HG03175 (cell line): ENCODE measurements around the gene CDH4.

Experiments
- ATAC-seq: cut with Tn5 transposase; IDR thresholded peaks from one replicate; pipeline ENCODE4 v1.9.1; 2021; ENCODE audit warnings: mild to moderate bottlenecking, moderate library complexity; ENCODE audit not compliant: unreplicated experiment

The CDH4 gene

DNA sequence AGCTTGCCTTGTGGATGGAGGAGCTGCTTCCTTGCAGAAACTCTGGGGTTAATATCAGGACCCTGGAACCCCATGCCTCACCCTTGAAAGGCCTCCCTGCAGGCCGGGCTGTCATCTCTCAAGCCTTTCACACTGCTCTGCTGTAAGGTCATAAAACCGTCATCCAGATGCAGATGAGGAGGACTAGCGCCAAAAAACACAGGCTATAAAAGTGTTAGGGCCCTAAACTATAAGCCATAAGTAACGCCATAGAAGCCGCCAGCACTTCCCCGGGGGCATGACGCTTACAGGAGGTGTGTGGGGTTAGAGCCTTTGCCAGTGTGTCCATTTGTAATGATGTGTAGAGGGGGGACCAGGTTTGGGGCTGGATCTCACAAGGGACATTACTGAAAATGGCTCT, 47.6 kb downstream of the CDH4 start:
- no peak for ATAC-seq

DNA sequence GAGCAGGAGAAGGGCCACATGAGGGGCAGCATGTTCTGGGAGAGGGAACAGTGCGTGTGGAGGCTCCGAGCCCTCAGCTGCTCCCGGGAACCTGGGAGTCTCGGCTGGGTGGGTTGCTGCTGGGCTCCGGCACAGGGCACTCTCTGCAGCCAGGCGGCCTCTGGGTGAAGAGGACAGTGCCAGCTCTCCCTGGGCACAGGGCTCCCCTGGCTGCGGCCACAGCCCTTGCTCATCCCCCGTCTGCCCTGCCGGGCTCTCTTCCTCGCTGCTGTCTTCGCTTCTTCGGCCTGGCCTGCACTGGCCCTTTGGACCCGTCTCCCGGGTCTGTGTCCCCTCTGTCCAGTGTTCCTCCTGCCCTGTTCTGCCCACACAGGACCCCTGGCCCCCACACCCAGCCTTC, 48.2 kb downstream of the CDH4 start:
- no peak for ATAC-seq

DNA sequence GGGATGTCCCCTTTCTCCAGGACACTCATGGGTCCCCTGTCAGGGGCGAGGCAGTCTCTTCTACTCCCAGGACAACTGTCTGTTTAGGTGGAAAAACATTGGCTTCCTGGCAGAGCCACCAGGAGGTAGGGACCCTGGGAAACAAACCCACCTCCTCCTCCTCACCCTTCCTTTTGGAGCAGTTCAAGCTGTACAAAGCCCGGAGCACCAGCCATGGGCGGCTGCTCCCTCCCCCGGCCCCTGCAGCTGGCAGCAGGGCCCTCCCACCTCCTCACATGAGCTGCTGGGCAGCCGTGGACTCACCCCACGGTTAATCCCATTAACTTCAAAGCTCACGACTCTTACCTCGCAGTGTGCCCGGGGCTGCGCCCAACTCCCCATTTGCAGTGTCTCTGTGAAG, 48.6 kb downstream of the CDH4 start:
- ATAC-seq, result no peak

DNA sequence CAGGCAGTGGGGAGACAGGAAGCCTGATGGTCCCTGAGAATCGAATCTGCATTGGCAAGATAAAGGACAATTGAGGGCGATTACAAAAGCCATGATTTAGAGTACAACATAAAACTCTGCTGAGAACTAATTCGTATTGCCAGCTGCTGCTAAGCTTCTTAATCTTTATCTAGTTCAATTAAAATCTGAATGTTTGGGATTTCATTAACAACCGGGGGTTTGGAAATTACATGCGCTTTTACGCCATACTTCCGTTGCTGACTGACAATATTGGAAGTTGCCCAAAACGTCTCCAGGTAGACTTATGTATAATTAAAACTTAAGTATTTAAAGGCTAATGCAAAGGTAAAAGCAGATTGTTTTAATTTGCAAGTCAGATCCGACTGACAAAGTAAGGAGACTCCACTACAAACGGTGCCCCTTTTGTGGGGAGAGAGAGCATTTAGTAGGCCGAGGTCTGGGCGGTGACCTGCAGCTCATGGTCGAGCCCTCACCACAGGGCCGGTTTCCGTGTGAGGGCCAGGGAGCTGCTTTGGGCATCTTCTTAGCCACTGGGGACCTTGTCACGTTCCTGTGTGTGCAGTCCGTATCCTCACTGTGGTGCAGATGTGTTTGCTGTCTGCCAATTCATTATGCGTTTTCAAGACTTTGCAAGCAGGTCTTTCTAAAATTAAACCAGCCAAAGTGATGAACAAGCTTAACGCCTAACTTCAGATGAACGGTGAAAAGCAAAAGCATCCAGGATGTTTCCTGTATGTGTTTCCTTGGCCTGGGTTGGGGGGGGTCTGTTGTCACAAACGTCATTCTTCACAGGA, 49.9 kb downstream of the CDH4 start:
- no peak for ATAC-seq

DNA sequence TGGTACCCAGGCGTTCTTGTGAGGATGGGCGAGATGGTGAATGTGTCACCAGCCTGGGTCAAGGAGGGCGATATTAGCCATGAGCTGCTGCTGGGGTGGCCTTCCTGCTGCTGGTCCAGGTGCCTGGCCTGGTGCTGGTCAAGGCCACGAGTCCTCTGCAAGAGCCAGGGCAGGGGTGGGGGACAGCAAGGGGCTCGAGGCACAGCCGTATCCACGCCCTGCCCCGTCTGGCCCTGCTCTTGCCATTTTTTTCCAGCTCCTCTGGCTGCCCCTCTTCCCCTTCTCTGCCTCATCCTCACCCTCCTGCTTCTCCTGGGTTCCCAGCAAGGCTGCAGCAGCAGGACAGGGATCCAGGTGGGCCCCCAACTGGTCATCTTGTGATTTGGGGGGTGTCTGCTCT, 51.2 kb downstream of the CDH4 start:
- no peak for ATAC-seq

DNA sequence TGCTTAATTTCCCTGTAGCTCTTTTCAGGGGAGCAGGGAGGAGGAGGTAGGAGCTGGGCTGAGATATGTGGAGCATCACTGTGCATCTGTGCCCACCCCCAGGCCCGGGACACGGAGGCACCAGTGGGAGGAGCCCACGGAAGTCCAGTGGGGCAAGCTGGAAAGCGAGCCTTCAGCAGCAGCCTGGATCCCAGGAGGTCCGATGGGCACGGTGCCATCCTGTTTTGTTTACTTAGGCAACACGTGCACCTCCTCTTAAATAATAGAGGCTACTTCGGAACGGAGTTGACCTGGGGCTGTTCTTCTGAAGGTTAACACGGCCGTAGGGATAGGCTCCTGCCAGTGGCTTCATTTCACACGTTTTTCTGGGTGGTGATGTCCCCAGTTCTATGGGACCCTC, 51.6 kb downstream of the CDH4 start:
- no peak for ATAC-seq

DNA sequence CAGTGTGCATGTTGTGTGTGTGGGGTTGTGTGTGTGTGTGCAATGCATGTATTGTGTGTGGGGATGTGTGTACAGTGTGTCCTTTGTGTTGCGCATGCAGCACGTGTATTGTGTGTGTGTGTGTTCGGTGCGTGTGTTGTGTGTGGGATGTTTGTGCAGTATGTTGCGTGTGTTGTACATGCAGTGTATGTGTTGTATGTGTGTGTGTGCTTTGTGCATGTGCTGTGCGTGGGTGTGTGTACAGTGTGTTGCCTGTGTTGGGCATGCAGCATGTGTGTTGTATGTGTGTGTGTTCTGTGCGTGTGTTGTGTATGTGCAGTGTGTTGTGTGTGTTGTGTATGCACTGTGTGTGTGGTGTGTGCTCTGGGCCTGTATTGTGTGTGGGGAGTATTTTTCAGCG, 52.7 kb downstream of the CDH4 start:
- ATAC-seq, result no peak

DNA sequence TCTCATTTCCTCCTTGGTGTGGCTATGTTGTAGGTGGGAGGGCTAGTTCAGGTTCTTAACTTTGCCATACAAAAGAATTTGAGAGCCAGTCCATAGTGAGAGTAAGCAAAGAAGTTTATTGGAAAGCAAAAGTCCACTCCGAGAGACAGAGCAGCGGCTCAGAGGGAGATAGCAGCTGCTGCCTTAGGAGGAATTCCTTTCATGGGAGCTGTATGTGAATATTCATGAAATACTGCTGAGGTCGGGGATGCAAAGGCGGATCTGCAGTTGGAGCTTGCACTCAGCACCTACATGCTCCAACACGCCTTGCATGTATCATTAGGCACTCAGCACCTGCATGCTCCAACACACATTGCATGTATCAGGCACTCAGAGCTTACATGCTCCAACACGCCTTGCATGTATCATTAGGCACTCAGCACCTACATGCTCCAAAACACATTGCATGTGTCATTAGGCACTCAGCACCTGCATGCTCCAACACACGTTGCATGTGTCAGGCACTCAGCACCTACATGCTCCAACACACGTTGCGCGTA, 54.9 kb downstream of the CDH4 start:
- no peak for ATAC-seq

DNA sequence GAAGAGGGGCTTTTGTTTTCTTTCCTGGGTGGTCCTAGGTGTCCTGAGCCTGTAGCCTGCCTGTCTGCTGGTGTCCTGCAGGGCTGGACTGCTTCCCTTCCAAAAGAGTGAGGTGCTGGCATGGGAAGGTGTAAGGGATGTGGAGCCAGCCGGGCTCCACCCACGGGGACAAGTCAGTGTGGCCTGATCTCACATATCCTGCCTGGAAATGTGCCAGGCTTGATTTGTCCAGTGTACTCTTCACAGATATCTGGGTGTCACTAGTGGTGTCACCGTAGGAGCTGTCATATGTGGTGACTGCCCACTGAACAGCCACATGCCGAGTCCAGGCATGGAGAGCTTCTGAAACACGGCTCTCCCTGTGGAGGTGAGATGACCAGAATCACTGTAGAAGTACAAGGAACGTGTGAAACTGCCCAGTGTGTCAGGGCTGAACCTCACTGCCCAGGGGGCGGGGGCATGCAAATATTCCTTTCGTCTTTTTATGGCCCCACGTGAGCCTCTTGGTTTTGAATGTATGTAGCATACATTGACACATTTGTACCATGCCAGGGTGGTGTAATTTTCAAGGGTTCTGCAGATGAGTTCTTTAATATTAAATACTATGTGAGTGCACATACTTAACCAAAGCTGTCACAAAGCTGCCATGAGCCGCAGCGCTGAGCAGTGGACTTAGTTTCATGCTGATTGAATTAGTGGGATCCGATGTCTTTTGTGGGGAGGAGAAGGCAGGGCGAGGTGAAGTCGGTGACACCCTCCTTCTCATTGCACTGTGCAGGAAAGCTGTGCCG, 55.8 kb downstream of the CDH4 start:
- ATAC-seq, result no peak

DNA sequence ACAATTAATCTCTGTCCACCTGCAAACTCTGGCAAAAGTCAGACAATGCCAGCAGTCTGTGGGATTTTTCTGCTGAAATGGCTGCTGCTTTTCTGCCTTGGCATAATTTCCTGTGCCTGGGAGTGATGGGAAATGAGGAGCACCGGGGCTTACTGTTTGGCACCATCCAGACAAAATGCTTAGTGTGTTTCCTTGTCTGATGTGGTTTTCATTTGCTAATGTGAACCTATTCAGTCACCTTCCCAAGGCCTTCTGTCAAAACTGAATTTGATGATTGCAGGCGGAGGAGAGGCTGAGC, 56.4 kb downstream of the CDH4 start:
- no peak for ATAC-seq

DNA sequence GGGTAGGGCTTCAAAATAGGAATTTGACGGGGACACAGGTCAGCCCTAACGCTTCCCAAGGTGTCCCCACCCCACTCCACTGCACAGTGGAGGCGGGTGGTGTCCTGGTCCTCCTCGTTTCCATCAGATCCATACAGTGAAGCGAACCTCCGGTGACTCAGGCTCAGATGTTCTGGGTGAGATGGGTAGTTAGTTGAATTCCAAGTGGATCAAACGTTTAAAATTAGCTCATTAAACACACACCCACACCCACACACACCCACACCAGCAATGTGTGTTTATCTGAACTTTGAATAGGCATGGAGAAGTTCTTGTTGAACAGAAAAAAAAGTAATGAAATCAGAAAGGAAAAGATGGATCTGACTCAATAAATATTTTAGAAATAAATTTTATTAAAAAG, 58.9 kb downstream of the CDH4 start:
- ATAC-seq, result no peak

DNA sequence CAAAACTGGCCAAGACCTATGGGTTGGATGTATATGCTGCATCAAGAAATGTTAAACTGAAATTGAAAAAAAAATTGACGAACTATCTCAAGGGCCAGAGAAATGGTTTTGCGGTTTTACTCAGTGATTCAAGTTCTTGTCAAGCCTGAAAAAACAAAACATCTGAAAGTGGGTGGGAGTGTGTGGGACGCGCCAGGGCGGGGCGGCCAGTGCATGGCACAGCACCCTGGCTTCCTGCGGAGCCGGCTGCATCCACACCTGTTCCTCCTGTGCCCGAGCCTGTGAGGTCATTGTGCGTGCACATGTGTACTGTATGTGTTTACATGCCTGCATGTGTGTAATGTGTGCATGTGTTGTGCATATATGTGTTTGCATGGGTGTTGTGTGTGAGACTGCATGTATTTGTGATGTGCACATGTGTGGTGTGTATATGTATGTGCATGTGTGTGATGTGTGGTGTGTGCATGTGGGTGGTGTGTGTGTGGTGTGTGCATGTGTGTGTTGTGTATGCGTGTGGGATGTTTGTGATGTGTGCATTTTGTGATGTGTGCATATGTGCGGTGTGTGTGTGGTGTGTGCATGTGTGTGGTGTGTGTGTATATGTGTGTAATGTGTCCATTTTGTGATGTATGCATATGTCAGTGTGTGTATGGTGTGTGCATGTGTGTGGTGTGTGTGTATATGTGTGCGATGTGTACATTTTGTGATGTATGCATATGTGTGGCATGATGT, 59.8 kb downstream of the CDH4 start:
- no peak for ATAC-seq

DNA sequence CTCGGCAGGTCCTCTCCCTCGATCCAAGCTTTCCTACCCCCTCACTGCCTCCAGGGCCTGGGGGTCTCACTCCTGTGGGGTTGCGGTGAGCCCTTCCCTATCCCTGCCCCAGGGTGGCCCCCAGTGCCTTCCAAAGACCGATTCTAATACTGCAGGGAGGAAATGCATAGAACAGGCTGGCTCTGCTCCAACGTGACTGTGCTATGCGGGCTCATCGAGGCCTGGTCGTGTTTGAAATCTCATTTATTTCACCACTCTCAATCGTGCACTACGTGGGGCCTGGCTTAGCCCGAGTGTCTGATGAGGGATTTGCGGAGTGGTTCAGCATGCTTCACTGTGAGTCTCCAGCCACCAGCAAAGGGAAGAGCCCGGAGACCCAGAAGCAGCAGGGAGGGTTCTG, 60.9 kb downstream of the CDH4 start:
- no peak for ATAC-seq

DNA sequence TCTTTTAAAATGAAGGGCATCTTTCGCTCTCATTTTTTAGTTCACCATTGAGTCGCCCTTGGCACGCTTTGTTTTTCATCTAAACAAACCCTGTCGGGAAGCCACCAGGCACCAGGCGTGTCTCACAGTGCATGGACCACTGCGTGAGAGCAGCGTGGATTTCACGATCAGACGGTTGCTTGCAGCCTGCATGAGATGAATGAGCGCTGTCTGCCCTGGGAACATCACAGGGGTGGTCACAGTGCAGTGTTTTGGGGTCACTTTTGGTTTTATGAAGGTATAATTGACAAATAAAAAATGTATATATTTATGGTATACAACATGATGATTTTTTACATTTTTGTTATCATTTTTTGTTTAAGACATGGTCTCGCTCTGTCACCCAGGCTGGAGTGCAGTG, 61.3 kb downstream of the CDH4 start:
- ATAC-seq, result no peak

DNA sequence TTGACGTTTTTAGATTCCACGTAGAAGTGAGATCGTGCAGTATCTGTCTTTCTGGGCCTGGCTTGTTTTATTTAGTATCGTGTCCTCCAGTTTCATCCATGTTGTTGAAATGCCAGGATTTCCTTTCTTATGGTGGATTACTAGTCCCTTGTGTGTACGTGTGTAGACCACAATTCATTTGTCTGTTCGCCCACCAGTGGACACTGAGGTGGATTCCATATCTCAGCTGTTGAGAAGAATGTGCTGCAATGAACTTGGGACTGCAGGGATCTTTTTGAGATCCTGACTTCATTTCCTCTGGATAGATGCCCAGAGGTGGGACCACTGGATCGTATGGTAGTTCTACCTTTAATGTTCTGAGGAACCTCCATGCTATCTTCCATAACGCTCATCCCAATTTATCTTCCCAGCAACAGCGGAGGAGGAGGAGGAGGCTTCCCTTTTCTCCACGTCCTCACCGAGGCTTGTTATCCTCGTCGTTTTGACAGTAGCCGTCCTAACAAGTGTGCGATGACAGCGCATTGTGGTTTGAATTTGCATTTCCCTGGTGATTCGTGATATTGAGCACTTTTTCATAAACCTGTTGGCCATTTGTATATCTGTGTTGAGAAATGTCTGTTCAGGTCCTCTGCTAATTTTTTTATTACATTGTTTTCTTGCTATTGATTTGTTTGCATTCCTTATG, 62.4 kb downstream of the CDH4 start:
- no peak for ATAC-seq

DNA sequence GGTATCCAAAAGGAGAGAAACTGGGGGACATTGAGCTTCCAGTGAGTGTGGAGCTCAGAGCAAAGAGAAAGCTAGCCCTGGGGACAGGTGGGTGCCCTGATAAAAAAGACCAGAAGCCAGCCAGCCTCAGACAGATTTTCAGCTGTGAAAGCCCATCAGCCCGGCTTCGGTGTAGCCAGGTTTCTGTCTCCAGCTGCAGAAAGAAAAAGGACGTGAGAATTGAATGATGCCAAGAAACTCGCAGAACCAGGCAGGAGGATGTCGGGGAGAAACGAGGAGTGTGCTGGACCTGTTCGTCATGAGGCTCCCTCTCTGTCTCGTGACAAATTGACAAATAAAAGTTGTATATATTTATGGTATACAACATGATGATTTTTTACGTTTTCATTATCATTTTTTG, 63.3 kb downstream of the CDH4 start:
- ATAC-seq, result no peak

DNA sequence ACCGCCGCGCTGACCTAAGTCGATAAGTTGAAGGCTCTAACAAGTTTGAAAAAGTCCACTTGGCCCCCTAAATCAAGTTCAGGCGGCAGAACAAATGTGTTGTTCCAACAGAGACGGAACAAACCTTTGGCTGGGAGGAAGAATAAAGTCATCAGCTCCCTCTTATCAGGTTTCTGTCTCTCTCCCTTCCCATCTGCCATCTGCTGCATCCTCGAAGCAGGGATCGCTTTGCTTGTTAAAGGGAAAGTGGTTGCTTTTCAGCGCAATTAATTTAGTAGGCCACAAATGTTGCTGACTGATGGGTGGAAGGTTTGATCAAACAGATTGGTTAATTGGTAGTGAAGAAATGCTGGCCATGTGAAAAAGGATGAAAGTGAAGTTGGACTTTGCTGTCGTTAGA, 64.3 kb downstream of the CDH4 start:
- no peak for ATAC-seq

DNA sequence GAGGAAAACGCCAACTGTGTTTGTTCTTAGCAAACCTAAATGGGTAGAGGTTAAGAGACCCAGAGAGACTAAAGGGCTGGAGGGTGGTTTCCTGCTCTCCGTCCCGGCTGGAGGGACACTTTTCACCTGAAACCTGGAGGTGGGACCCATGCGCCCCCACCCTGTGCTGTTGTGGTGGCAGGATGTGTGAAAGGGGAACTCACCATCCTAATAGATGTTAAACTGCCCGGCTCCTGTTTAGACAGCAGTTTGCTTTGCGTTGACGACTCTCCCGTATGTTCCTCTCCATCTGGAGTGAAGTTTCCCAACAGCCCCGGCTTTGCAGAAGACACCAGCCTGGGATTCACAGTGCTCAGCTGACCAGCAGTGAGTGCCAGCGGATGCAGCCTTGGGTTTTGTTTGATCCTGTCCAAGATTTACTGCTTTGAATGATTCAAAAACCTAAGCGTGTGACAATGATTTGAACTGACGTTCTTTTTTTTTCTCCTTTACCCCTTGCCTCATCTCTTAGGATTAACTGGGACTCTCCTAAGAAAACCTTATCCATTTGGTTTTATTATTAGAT, 66.0 kb downstream of the CDH4 start:
- ATAC-seq, result no peak

DNA sequence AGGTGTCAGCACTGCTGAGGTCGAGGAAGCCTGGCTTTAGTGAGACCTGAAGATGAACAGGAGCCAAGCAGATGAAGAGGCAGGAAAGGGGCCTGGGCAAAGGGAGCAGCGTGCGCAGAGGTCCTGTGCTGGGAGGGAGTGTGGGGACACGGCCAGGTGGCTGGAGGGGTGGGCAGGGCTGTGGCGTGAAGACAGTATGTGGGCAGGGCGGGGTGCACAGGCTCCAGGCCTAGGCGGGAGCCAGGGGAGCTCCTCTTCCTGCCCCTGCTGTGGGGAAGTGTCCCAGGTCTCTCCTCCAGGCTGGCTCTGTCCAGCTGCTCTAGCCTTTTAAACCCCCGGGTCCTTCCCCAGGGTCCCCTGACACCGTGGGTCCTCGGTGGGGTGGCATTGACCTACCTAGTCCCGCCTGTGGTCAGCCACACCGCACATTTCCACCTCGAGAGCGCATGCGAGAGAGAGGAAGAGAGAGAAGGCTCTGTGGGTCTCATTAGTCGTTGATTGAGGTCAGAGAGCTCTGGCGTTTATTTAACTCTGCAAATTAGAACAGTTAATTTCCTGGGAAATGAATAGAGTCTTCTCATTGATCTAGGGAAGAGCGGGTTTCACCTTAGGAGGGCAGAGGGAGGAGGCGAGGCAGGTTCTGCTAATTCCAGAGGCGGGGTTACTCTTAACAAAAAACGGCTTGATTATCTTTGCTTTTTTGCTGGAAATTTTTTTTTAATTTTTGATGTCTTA, 68.8 kb downstream of the CDH4 start:
- no peak for ATAC-seq

DNA sequence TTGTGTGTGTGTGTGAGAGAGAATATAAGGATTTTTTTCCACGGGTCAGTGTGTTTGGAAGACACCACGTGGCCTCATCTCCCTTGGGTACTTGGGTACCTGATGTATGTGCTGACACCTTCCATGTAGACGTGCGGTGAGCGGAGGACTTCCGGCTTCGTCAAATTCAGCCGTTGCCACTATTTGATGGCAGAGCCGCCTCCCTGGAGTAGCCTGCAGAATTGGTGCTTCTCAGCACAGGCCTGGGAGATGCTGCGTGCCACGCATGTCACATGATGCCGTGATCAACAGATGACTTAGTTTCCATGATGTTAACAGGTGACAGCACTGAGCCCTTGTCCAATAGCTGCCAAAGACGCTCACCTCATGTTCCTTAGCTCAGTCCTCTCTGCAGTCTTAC, 69.4 kb downstream of the CDH4 start:
- ATAC-seq, result no peak
